Adrenal gland (tissue), 12 donors: Measurements from ENCODE around the gene NELL2. TPM values are rescaled to one million over a fixed set of nuclear protein-coding genes. Genes with fewer than 3 reads are reported as not detected.
"Not testable (repeated sequence)": the region's sequence is repeated elsewhere in the genome, so short reads cannot be mapped to it uniquely, and the experiment has no call there.

Experiments
- DNase-seq, 7 donors: peaks; one replicate each; pipeline ENCODE4 v3.0.0-alpha.2; 2019 to 2020
- H3K27ac ChIP-seq, 5 donors: fragments of 200-600 bp; sonication (generic) in 4 of 5; 1 replicate in 3 of 5; 2 replicates in 2 of 5; pipeline versions ENCODE4 v1.5.1 to v1.8.0; 2016 to 2020; ENCODE audit warnings: mild to moderate bottlenecking in 1 of 5
- H3K27me3 ChIP-seq: fragments of 200-600 bp; 2 replicates; pipeline ENCODE4 v1.8.0; 2021
- H3K36me3 ChIP-seq, 2 donors: fragments of 200-600 bp; replicated peaks in 1 of 2; 1 replicate in 1 of 2; 2 replicates in 1 of 2; pipeline versions ENCODE4 v1.5.1 to v1.8.0; 2018 to 2022
- H3K4me1 ChIP-seq, 2 donors: fragments of 200-600 bp; replicated peaks in 1 of 2; 1 replicate in 1 of 2; 2 replicates in 1 of 2; pipeline versions ENCODE4 v1.5.1 to v1.8.0; 2018 to 2021
- H3K4me3 ChIP-seq, 4 donors: fragments of 200-600 bp; sonication (generic) in 3 of 4; one replicate each; pipeline ENCODE4 v1.5.1; 2016 to 2018
- H3K9me3 ChIP-seq, 3 donors: fragments of 200-600 bp; sonication (generic) in 1 of 3; replicated peaks in 1 of 3; 1 replicate in 2 of 3; 2 replicates in 1 of 3; pipeline versions ENCODE4 v1.5.1 to v1.8.0; 2016 to 2021
- POLR2A ChIP-seq, 2 donors: fragments of 450-650 bp; IDR thresholded peaks; one replicate each; pipeline ENCODE4 v1.6.1; 2017; ENCODE audit warnings: antibody characterized with exemption in 2 of 2, mild to moderate bottlenecking in 2 of 2, moderate library complexity in 1 of 2
- WGBS, 4 donors: extraction: QIAGEN DNeasy Blood & Tissue Kit in 2 of 4; methylation state at CpG; one replicate each; pipeline versions ENCODE4 v1.1.5 to v1.1.7; 2013 to 2017; 5-methylcytosine and 5-hydroxymethylcytosine counted together
- intact Hi-C, 2 donors: fragments of 100-400 bp; cut with DNase I; formaldehyde crosslinking; loops; one replicate each; pipeline versions ENCODE4 v1.14.1 to v1.15.0; 2022 to 2023
- polyA plus RNA-seq, 3 donors: library from polyadenylated mRNA; stranded (reverse); fragments of 200-250 nt in 2 of 3; fragments of 350-450 nt in 1 of 3; fragmentation: Illumina TruSeq in 1 of 3; extraction: RNeasy Lipid Tissue Mini Kit (QIAGEN cat#74804) in 1 of 3; gene quantifications; one replicate each; pipeline ENCODE4 v1.2.3, GENCODE V29; 2013 to 2014
- total RNA-seq, 9 donors: library from RNA; depleted of rRNA in 4 of 9; stranded (reverse); fragments of >200 nt in 4 of 9; fragments of 120-200 nt in 1 of 9; fragmentation: NEBNext Ultra II Directional in 1 of 9; extraction: Animal tissue kit (Norgen Biotek cat#: 25700) in 1 of 9; gene quantifications; one replicate each; pipeline versions ENCODE4 v1.1.0 to v1.2.4, GENCODE V29; 2013 to 2023
- TF ChIP-seq, protein P1 (sequence below), 6 experiments: fragments of 450-650 bp in 4 of 6; fragments of 200-600 bp in 2 of 6; sonication (generic) in 1 of 6; IDR thresholded peaks; 1 replicate in 5 of 6; 2 replicates in 1 of 6; pipeline versions ENCODE4 v1.5.1 to v1.8.0; 2016 to 2021; ENCODE audit warnings: antibody characterized with exemption in 6 of 6, mild to moderate bottlenecking in 2 of 6, moderate library complexity in 1 of 6
- donor health status: healthy with polysubstance abuse.
- donor health status: Bipolar disorder and iron deficiency.
- donor health status: DM: yes; HTN: yes; CAD: no.
- donor health status: DM: no; HTN: no; CAD: no.
- donor health status: DM: no; HTN: no; CAD: no.
- donor health status: DM: yes; HTN: yes; CAD: no.

The NELL2 gene
- total and polyA plus RNA-seq, 12 donors: 0.35 to 26.5 (median 6.0) TPM; not detected in 1

GRCh38 chr12:44689587-44689986 is 186.5 kb downstream of the NELL2 start:
- no peak for DNase-seq
- Histone ChIP-seq H3K9me3 (no peaks in the 10 kb centered on the region), H3K4me3 (no peak overlapping the region), H3K27me3 (no peaks in the 10 kb centered on the region), H3K27ac (no peak overlapping the region), H3K4me1 (no peaks in the 10 kb centered on the region), H3K36me3 (no peaks in the 10 kb centered on the region)
- no peak for TF ChIP-seq POLR2A (IDR thresholded peaks at IDR 0.05)
- intact Hi-C loops: no loop called here
- WGBS, 4 donors: 71 to 82% (median 72%) methylated on average over 3 of the region's 3 CpGs

DNA sequence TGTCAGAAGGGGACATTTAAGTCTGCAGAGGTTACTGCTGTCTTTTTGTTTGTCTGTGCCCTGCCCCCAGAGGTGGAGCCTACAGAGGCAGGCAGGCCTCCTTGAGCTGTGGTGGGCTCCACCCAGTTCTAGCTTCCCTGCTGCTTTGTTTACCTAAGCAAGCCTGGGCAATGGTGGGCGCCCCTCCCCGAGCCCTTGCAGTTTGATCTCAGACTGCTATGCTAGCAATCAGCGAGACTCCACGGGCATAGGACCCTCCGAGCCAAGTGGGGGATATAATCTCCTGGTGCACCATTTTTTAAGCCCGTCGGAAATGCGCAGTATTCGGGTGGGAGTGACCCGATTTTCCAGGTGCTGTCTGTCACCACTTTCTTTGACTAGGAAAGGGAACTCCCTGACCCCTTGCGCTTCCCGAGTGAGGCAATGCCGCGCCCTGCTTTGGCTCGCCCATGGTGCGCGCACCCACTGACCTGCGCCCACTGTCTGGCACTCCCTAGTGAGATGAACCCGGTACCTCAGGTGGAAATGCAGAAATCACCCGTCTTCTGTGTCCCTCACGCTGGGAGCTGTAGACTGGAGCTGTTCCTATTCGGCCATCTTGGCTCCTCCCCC is 189.2 kb downstream of the NELL2 start:
- intact Hi-C loops, DNase-seq, H3K36me3 ChIP-seq, H3K27me3 ChIP-seq, H3K4me1 ChIP-seq, H3K4me3 ChIP-seq, H3K27ac ChIP-seq, H3K9me3 ChIP-seq: not testable (repeated sequence)
- WGBS, 4 donors: 88 to 92% (median 91%) methylated on average over 22 of the region's 22 CpGs

- H3K9me3 ChIP-seq: no peaks in the 10 kb centered on the region
- no peak for DNase-seq
- no peak overlapping the region for H3K27ac ChIP-seq
- no peaks in the 10 kb centered on the region for H3K27me3 ChIP-seq
- no peak for TF ChIP-seq POLR2A (IDR thresholded peaks at IDR 0.05)
- TF ChIP-seq, protein P1, sequence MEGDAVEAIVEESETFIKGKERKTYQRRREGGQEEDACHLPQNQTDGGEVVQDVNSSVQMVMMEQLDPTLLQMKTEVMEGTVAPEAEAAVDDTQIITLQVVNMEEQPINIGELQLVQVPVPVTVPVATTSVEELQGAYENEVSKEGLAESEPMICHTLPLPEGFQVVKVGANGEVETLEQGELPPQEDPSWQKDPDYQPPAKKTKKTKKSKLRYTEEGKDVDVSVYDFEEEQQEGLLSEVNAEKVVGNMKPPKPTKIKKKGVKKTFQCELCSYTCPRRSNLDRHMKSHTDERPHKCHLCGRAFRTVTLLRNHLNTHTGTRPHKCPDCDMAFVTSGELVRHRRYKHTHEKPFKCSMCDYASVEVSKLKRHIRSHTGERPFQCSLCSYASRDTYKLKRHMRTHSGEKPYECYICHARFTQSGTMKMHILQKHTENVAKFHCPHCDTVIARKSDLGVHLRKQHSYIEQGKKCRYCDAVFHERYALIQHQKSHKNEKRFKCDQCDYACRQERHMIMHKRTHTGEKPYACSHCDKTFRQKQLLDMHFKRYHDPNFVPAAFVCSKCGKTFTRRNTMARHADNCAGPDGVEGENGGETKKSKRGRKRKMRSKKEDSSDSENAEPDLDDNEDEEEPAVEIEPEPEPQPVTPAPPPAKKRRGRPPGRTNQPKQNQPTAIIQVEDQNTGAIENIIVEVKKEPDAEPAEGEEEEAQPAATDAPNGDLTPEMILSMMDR (IDR thresholded peaks at IDR 0.05): no peak
- H3K4me1 ChIP-seq: no peaks in the 10 kb centered on the region
- intact Hi-C loops: no loop called here
- no peaks in the 10 kb centered on the region for H3K36me3 ChIP-seq
- H3K4me3 ChIP-seq: no peak overlapping the region
Observed at GRCh38 chr12:44677724-44678123, 198.4 kb downstream of the NELL2 start.

- no peak for TF ChIP-seq POLR2A (IDR thresholded peaks at IDR 0.05)
- TF ChIP-seq, protein P1 (IDR thresholded peaks at IDR 0.05): no peak
- Histone ChIP-seq H3K27ac (no peak overlapping the region), H3K9me3 (no peaks in the 10 kb centered on the region), H3K27me3 (no peaks in the 10 kb centered on the region), H3K4me1 (no peaks in the 10 kb centered on the region), H3K4me3 (no peak overlapping the region), H3K36me3 (no peaks in the 10 kb centered on the region)
- intact Hi-C loops: no loop called here
- 11 to 17% (median 15%) methylated on average over 1 of the region's 1 CpG for WGBS, 4 donors
- no peak for DNase-seq
Observed at GRCh38 chr12:44674875-44675274, 201.2 kb downstream of the NELL2 start.

GRCh38 chr12:44673811-44674210 is 202.3 kb downstream of the NELL2 start:
- H3K36me3 ChIP-seq: no peaks in the 10 kb centered on the region
- H3K9me3 ChIP-seq: no peaks in the 10 kb centered on the region
- intact Hi-C loops: no loop called here
- TF ChIP-seq, protein P1 (IDR thresholded peaks at IDR 0.05): no peak
- no peak for TF ChIP-seq POLR2A (IDR thresholded peaks at IDR 0.05)
- no peaks in the 10 kb centered on the region for H3K4me1 ChIP-seq
- no peak overlapping the region for H3K27ac ChIP-seq
- WGBS, 4 donors: 46 to 73% (median 56%) methylated on average over 1 of the region's 1 CpG
- H3K4me3 ChIP-seq: no peak overlapping the region
- DNase-seq: no peak
- no peaks in the 10 kb centered on the region for H3K27me3 ChIP-seq
